Ascending aorta (tissue), 2 donors: ENCODE measurements around the gene ARGLU1. TPM values are rescaled to one million over a fixed set of nuclear protein-coding genes. Genes with fewer than 3 reads are reported as not detected.

Experiments
- DNase-seq, 2 donors: peaks; one replicate each; pipeline ENCODE4 v3.0.0-alpha.2; 2019; ENCODE audit warnings: low spot score in 2 of 2
- H3K27ac ChIP-seq, 2 donors: fragments of 200-600 bp; sonication (generic); one replicate each; pipeline ENCODE4 v1.5.1; 2016 to 2017; ENCODE audit warnings: mild to moderate bottlenecking in 1 of 2
- H3K27me3 ChIP-seq: fragments of 200-600 bp; sonication (generic); one replicate; pipeline ENCODE4 v1.5.1; 2017
- H3K36me3 ChIP-seq, 2 donors: fragments of 200-600 bp; sonication (generic); one replicate each; pipeline ENCODE4 v1.5.1; 2016
- H3K4me1 ChIP-seq, 2 donors: fragments of 200-600 bp; sonication (generic); one replicate each; pipeline ENCODE4 v1.5.1; 2016 to 2017; ENCODE audit warnings: mild to moderate bottlenecking in 1 of 2
- H3K4me3 ChIP-seq, 2 donors: fragments of 200-600 bp; sonication (generic); one replicate each; pipeline ENCODE4 v1.5.1; 2016 to 2017; ENCODE audit warnings: mild to moderate bottlenecking in 1 of 2
- H3K9me3 ChIP-seq, 2 donors: fragments of 200-600 bp; sonication (generic); one replicate each; pipeline ENCODE4 v1.5.1; 2016
- intact Hi-C: fragments of 100-400 bp; cut with DNase I; formaldehyde crosslinking; loops from one replicate; pipeline ENCODE4 v1.15.1; 2023
- total RNA-seq: library from RNA; depleted of rRNA; stranded (reverse); fragments of >200 nt; gene quantifications from one replicate; pipeline ENCODE4 v1.1.0, GENCODE V29; 2016
- TF ChIP-seq, protein P1 (sequence below), 3 experiments: fragments of 200-600 bp in 2 of 3; fragments of 450-650 bp in 1 of 3; sonication (generic) in 2 of 3; IDR thresholded peaks; one replicate each; pipeline ENCODE4 v1.5.1; 2016 to 2019; ENCODE audit warnings: antibody characterized with exemption in 3 of 3, mild to moderate bottlenecking in 1 of 3, moderate library complexity in 1 of 3

The ARGLU1 gene
- total RNA-seq, 1 donor from 2014 or later, result 79.7 TPM

DNA sequence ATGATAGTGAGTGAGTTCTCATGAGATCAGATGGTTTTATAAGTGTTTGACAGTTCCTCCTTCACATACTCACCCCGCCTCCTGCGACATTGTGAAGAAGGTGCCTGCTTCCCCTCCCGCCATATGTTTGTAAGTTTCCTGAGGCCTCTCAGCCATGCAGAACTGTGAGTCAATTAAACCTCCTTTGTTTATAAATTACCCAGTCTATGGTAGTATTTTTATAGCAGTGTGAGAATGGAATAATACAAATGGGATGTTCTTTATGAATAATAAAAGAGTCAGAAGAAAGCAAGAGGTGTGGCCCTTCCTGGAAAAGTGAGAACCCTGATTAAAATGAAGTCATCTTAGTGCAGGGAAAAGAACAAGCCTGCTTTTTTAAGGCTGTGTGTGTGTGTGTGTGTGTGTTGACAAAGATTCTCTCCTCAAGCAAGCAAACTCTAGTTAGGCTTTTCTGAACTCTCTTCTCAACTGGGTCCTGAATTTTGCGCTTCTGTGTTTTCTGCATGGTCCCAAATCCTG lies 18.8 kb upstream of the ARGLU1 start:
- Histone ChIP-seq H3K9me3 (no peaks in the 10 kb centered on the region), H3K4me3 (no peak overlapping the region), H3K36me3 (no peaks in the 10 kb centered on the region), H3K27me3 (no peaks in the 10 kb centered on the region), H3K27ac (no peak overlapping the region), H3K4me1 (no peaks in the 10 kb centered on the region)
- intact Hi-C loops, result no loop called here
- TF ChIP-seq, protein P1, sequence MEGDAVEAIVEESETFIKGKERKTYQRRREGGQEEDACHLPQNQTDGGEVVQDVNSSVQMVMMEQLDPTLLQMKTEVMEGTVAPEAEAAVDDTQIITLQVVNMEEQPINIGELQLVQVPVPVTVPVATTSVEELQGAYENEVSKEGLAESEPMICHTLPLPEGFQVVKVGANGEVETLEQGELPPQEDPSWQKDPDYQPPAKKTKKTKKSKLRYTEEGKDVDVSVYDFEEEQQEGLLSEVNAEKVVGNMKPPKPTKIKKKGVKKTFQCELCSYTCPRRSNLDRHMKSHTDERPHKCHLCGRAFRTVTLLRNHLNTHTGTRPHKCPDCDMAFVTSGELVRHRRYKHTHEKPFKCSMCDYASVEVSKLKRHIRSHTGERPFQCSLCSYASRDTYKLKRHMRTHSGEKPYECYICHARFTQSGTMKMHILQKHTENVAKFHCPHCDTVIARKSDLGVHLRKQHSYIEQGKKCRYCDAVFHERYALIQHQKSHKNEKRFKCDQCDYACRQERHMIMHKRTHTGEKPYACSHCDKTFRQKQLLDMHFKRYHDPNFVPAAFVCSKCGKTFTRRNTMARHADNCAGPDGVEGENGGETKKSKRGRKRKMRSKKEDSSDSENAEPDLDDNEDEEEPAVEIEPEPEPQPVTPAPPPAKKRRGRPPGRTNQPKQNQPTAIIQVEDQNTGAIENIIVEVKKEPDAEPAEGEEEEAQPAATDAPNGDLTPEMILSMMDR (IDR thresholded peaks at IDR 0.05), result no peak
- no peak for DNase-seq

DNA sequence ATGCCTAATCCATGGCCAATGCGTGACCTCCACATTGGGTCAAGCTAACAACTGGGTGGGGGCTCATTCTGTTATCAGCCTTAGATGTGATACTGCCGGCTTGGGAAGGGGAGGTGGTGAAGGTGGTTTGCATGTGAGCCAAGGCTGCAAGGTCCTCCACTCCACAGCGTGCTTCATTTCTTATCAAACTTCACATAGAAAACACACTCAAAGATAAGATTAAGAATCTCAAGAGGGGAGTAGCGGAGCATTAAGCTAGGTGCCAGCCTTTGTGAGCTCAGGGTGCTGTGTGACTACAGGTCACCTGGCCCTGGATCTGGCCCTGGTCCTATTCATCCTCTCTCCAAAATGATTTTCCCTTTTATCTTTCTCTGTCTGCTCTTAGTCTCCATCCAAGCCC lies 13.3 kb upstream of the ARGLU1 start:
- Histone ChIP-seq H3K9me3 (no peaks in the 10 kb centered on the region), H3K27me3 (no peaks in the 10 kb centered on the region), H3K4me1 (peaks cover 0 to 5% of the 10 kb centered on the region in 2 donors), H3K27ac (no peak overlapping the region), H3K36me3 (no peaks in the 10 kb centered on the region), H3K4me3 (no peak overlapping the region)
- DNase-seq, result no peak
- TF ChIP-seq, protein P1 (IDR thresholded peaks at IDR 0.05), result no peak
- intact Hi-C loops, result no loop called here

DNA sequence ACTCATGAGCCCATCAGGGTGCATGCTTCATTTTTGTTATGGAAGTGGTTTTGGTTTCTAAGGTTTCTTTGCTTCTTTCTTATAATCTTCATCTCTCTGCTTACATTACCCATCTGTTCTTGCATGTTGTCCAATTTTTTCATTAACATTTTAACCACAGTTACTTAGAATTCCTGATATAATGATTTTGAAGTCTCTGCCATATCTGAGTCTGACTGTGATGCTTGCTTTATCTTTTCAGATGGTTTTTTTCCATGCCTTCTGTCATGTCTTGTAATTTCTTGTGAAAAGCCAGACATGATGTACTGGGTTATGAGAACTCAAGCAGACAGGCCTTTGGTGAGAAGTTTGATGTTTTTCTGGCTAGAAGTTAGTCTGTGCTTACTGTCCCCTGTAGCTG lies 8.0 kb upstream of the ARGLU1 start:
- H3K4me1 ChIP-seq, result peaks cover 0 to 5% of the 10 kb centered on the region in 2 donors
- H3K27ac ChIP-seq, result no peak overlapping the region
- no peak for DNase-seq
- TF ChIP-seq, protein P1 (IDR thresholded peaks at IDR 0.05), result no peak
- H3K4me3 ChIP-seq, result no peak overlapping the region
- H3K9me3 ChIP-seq, result no peaks in the 10 kb centered on the region
- no peaks in the 10 kb centered on the region for H3K36me3 ChIP-seq
- H3K27me3 ChIP-seq, result no peaks in the 10 kb centered on the region
- intact Hi-C loops, result no loop called here

DNA sequence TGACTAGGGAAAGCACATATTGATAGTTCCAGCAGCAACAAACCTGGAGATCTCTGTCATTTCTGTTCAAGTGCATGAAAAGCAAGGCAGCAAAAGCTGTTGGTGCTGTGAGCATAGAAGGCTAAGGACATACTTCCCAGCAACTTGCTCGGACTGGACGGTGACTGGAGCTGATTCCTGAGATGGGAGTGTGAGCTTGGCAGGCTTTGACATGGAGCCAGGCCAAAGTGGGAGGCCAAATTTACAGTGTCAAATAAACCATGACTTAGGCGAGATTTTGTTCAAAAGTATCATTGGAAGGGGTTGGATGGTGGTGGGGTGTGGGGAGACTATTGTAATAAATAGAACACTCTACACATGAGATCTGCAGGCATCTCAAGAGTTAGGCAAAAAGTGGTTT lies 5.9 kb upstream of the ARGLU1 start:
- Histone ChIP-seq H3K4me1 (peaks cover 0 to 5% of the 10 kb centered on the region in 2 donors), H3K27me3 (no peaks in the 10 kb centered on the region), H3K9me3 (no peaks in the 10 kb centered on the region), H3K36me3 (no peaks in the 10 kb centered on the region), H3K4me3 (no peak overlapping the region), H3K27ac (no peak overlapping the region)
- DNase-seq, result peak in 1 of 2 donors; percentile 73
- TF ChIP-seq, protein P1 (IDR thresholded peaks at IDR 0.05), result no peak
- intact Hi-C loops, result no loop called here

DNA sequence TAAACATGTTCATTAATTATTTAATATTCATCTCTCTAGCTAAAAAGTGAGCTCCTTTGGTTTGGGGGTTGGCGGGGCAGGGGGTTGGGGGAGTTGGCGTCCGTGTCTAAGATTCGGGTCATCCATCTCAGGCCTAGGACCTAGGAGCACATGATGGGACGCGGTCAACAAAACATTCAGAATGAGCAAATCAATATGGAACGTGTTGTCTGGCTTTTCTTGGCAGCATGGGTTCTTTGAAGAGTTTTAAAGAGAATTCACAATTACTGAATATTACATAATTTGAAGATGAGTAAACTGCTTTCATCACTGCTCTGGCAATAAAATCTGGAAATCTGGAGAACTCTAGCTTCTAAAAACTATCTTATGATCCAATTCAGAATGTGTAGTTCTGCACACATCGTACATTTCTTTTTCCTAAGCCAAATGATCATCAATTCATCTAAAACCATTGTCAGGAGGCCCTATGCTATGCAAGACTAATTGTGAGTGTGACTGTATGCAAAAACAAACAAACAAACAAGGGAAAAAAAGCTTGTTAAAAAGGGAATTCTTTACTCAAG lies 5.4 kb upstream of the ARGLU1 start:
- H3K27ac ChIP-seq, result no peak overlapping the region
- no peaks in the 10 kb centered on the region for H3K9me3 ChIP-seq
- H3K4me1 ChIP-seq, result peaks cover 0 to 6% of the 10 kb centered on the region in 2 donors
- no peak overlapping the region for H3K4me3 ChIP-seq
- DNase-seq, result no peak
- H3K27me3 ChIP-seq, result no peaks in the 10 kb centered on the region
- TF ChIP-seq, protein P1 (IDR thresholded peaks at IDR 0.05), result no peak
- no peaks in the 10 kb centered on the region for H3K36me3 ChIP-seq
- intact Hi-C loops, result no loop called here
